ENCODE data around the gene PARD6G.
"Not testable (repeated sequence)": the region's sequence is repeated elsewhere in the genome, so short reads cannot be mapped to it uniquely, and the experiment has no call there.

PARD6G gene

DNA sequence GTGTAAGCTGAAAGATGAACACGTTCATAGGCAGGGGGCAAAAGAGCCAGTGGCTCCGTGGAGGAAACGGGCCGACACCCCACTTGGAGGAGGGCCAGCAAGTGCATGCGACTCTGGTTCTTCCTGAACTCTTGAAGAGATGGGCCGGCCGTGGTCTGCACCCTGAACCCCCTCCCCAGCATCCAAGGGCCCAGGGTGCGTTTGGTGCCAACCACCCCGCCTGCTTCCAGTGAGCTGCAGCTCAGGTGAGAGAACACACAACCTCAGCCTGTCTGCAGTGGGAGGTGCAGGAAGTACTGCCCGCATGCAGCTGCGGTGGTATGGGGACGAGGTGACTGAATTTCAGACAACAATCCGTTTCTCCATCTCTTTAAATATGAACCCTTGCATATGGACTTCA is 79.4 kb downstream of the PARD6G start:
- no peak for DNase-seq
- H3K4me3 ChIP-seq (ENCODE audit: low read depth, low read length): no peak overlapping the region
- no peak overlapping the region for H3K27ac ChIP-seq
- H3K36me3 ChIP-seq: peaks cover 11% of the 10 kb centered on the region
- TF ChIP-seq, protein P1, sequence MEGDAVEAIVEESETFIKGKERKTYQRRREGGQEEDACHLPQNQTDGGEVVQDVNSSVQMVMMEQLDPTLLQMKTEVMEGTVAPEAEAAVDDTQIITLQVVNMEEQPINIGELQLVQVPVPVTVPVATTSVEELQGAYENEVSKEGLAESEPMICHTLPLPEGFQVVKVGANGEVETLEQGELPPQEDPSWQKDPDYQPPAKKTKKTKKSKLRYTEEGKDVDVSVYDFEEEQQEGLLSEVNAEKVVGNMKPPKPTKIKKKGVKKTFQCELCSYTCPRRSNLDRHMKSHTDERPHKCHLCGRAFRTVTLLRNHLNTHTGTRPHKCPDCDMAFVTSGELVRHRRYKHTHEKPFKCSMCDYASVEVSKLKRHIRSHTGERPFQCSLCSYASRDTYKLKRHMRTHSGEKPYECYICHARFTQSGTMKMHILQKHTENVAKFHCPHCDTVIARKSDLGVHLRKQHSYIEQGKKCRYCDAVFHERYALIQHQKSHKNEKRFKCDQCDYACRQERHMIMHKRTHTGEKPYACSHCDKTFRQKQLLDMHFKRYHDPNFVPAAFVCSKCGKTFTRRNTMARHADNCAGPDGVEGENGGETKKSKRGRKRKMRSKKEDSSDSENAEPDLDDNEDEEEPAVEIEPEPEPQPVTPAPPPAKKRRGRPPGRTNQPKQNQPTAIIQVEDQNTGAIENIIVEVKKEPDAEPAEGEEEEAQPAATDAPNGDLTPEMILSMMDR (IDR thresholded peaks at IDR 0.05; ENCODE audit: low read depth, low read length): no peak
- peaks cover 20% of the 10 kb centered on the region for H3K9me3 ChIP-seq (ENCODE audit: severe bottlenecking)
- H3K27me3 ChIP-seq (ENCODE audit: insufficient read depth, low read depth, severe bottlenecking): no peaks in the 10 kb centered on the region

GRCh38 chr18:80167331-80167730 is 80.0 kb downstream of the PARD6G start:
- no peaks in the 10 kb centered on the region for H3K27me3 ChIP-seq (ENCODE audit: insufficient read depth, low read depth, severe bottlenecking)
- peaks cover 20% of the 10 kb centered on the region for H3K9me3 ChIP-seq (ENCODE audit: severe bottlenecking)
- DNase-seq: no peak
- TF ChIP-seq, protein P1 (IDR thresholded peaks at IDR 0.05; ENCODE audit: low read depth, low read length): no peak
- H3K27ac ChIP-seq: no peak overlapping the region
- peaks cover 11% of the 10 kb centered on the region for H3K36me3 ChIP-seq
- no peak overlapping the region for H3K4me3 ChIP-seq (ENCODE audit: low read depth, low read length)

DNA sequence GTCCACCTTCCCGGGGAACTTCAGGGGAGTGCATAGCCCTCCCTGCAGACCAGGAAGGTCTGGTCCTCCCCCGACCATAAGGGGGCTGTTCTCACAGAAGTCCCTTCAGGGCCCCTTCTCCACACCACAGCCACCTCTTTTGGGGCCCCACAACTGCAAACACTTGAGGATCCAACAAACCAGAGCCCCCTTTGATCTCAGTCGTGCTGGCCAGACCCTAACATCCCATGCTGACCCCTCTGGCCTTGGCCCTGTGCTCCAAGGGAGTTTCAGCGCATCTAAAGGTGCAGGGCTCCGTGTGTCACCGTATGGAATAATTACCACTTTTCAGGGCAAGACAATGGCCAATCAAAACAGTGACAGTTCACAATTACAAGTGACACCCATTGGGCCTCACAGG is 80.6 kb downstream of the PARD6G start:
- no peak overlapping the region for H3K4me3 ChIP-seq (ENCODE audit: low read depth, low read length)
- peaks cover 20% of the 10 kb centered on the region for H3K9me3 ChIP-seq (ENCODE audit: severe bottlenecking)
- peaks cover 11% of the 10 kb centered on the region for H3K36me3 ChIP-seq
- H3K27ac ChIP-seq: no peak overlapping the region
- DNase-seq: no peak
- H3K27me3 ChIP-seq (ENCODE audit: insufficient read depth, low read depth, severe bottlenecking): no peaks in the 10 kb centered on the region
- TF ChIP-seq, protein P1 (IDR thresholded peaks at IDR 0.05; ENCODE audit: low read depth, low read length): no peak

- Histone ChIP-seq H3K9me3 (ENCODE audit: severe bottlenecking) (peaks cover 20% of the 10 kb centered on the region), H3K27ac (no peak overlapping the region), H3K36me3 (peaks cover 11% of the 10 kb centered on the region), H3K27me3 (ENCODE audit: insufficient read depth, low read depth, severe bottlenecking) (no peaks in the 10 kb centered on the region), H3K4me3 (ENCODE audit: low read depth, low read length) (no peak overlapping the region)
- DNase-seq: no peak
- TF ChIP-seq, protein P1 (IDR thresholded peaks at IDR 0.05; ENCODE audit: low read depth, low read length): no peak
These were observed 81.1 kb downstream of the PARD6G start for GRCh38 chr18:80166240-80166639.

GRCh38 chr18:80164727-80165355 is 82.5 kb downstream of the PARD6G start:
- H3K4me3 ChIP-seq (ENCODE audit: low read depth, low read length); DNase-seq; H3K27me3 ChIP-seq (ENCODE audit: insufficient read depth, low read depth, severe bottlenecking); H3K27ac ChIP-seq: not testable (repeated sequence)
- Histone ChIP-seq H3K36me3 (peaks cover 15% of the 10 kb centered on the region), H3K9me3 (ENCODE audit: severe bottlenecking) (peaks cover 20% of the 10 kb centered on the region)

- TF ChIP-seq, protein P1 (IDR thresholded peaks at IDR 0.05; ENCODE audit: low read depth, low read length): no peak
- H3K27me3 ChIP-seq (ENCODE audit: insufficient read depth, low read depth, severe bottlenecking): no peaks in the 10 kb centered on the region
- no peak for DNase-seq
- peaks cover 22% of the 10 kb centered on the region for H3K36me3 ChIP-seq
- no peak overlapping the region for H3K27ac ChIP-seq
- peaks cover 20% of the 10 kb centered on the region for H3K9me3 ChIP-seq (ENCODE audit: severe bottlenecking)
- no peak overlapping the region for H3K4me3 ChIP-seq (ENCODE audit: low read depth, low read length)
These were observed 84.1 kb downstream of the PARD6G start for GRCh38 chr18:80163183-80163582.

Measured in WERI-Rb-1 (cell line).